DMS153 (cell line): ENCODE measurements around the gene MAN1A1.

Experiments used
- DNase-seq: peaks from one replicate; lab custom pipeline; 2025; lab: John Stamatoyannopoulos, UW

Gene MAN1A1

DNA sequence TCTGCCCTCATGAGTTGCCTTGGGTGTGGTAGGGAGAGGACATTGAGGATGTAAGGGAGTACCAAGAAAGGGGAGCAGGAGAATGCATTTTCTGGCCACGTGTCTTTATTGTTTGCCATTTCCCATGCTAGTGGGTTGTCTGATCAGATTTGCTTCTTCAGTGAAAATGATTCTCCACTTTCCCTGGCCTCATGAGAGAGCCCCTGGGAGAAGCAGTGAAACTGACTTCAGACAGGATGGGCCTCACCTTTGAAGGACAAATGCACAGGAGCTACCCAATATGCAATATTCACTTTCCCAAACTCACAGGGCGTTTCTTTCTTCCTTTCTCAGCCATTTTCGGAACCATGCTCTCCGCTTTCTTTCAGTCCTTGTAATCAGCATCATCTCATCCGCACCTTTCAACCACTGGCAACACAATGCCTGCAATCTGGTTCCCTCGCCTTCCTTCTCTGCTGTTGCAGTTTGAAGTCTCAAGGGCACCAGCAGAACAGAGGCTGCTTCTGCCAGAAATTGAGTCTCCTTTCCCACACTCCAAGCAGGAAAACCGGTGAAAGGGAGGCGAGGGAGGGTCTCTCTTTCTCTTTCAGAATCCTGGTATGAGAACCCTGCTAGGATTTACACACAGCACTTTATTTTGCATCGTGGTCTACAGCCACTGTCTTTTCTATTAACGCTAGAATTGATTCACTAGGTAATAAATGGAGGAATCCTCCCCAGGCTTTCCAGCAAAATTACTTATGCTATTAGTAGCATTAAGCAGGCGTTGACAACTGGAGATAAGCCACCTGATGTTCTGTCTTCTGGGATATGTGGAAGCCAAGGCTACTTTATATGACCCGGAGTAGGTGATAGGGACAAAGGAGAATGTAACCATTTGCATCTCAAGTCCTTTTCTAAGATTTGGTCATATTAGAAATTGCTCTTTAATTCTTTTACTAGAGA lies 209.1 kb downstream of the MAN1A1 start:
- DNase-seq = no peak

DNA sequence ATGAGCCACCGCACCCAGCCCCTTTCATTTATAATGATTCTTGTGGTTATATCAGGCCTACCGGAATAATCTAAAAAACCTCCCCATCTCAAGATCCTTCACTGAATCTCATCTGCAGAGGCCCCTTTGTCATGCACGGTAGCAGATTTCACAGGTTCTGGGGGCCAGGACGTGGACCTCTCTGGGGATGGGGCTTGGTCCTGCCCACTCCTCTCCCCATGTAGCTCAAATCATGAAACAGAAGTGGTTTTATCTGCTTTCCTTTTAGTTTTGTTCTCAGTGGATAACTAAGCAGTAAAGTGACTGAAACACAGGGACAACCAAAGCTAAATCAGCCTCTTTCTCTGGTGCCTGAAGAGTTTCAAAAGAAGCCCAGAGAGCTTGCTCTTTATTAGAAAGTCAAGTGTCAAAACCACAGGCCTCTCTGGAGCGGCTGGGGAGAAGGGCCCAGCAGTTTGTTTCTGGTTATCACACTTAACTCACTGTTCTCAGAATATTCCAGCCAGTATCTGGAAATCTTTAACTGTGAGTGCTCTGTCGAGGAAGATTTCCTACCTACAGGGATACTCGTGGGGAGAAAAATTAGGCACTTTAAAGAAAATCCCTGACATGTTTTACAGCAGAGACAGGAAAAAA lies 210.5 kb downstream of the MAN1A1 start:
- no peak for DNase-seq

DNA sequence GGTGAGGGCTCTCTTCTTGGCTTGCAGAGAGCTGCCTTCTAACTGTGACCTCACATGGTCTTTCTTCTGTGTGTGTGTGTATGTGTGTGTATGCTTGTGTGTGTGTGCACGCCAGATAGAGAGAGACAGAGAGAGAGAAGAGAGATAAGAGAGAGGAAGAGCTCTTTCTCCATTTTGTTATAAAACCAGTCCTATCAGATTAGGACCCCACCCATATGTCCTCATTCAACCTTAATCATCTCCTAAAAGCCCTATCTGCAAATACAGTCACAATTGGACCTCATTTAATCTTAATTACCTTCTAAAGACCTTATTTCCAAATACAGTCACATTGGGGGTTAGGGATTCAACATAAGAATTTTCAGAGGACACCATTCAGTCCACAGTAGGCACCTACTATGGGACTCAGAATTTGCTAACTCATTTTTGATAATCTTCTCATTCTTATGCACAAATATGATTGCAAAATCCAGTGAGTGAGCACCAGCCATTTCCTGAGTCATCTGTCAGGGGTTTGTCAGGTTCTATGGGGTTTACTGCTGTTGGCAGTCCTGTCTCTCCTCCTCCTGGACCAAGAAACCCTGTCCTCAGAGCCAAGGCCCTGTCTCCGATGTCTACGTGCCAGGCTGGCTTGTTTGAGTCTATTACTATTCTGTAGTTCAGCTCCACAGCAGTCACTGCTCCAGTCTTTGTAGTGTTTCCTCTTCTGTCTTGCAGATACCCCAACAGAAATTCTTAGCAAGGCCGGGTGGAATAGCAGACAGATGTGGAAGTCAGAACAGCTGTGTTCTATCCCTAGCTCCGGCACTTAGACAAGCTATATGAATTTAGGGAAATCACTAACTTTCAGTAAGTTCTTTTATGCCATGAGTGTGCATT lies 212.1 kb downstream of the MAN1A1 start:
- DNase-seq = no peak

DNA sequence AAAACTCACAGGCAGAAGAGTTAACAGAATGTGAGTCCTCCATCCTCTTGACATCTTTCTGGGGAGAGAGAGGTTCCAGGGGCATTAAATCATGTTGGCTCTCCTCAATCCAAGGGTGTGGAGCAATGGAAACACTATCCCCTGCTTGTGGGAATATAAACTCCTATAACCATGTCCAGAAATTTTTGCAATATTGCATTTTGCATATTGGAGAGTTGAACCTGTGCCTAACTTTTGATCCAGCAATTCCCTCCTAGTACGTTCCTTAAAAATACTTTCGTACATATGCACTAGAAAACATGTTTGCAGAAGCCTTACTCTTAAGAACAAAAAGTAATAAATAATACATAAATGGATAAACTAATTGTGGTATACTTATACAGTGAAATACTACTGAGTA lies 214.8 kb downstream of the MAN1A1 start:
- no peak for DNase-seq

DNA sequence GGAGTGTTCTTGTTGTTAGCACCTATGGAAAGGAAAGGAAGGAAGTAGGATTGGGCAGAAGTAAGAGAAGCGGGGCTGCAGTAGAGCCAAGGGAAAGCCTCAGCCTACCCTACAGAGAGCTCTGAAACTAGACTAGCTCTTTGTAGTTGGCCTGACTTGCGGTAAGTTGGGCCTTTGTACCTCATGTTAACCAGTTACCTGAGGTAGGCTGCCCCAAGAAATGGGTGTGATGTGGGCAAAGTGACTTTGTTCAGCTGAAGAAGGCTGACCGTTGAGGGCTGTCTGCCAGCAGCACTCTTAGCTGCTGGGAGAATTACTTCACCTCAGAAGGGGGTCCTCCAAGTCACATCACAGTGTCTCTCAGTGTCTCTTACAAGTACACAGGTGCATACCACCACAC lies 216.2 kb downstream of the MAN1A1 start:
- DNase-seq = no peak

DNA sequence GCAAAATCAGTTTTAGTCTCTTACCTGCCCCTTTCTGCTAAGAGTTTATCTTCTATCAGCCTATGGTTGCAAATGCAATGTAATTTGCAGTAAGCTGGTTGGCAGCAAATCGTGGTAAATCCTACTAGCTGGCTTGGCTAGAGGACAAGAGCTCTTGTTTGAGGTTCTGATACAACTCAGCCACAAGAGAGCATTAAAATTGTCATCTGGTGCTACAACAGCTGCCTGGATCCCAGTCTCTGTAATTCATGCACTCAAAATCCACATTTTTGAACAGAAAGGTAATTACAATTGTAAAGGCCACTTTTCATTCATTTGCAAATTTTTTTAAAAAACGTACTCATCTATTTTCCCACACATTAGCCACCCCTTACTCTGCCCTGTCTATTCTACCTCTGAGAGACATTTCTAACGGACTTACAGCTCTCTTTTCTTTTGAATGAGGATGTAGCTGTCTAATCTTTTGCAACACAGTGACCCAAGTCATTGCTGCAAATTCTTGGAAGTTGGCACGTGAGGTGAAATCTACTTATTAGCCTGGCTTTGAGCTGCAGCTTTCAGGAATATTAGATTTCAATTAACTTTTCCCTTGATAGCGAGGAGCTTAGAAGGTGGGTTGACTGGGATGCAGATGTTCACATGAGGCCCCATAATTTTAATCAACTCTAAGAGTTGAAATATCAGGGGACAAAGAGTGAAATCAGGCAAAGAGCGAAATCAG lies 217.1 kb downstream of the MAN1A1 start:
- DNase-seq = no peak

DNA sequence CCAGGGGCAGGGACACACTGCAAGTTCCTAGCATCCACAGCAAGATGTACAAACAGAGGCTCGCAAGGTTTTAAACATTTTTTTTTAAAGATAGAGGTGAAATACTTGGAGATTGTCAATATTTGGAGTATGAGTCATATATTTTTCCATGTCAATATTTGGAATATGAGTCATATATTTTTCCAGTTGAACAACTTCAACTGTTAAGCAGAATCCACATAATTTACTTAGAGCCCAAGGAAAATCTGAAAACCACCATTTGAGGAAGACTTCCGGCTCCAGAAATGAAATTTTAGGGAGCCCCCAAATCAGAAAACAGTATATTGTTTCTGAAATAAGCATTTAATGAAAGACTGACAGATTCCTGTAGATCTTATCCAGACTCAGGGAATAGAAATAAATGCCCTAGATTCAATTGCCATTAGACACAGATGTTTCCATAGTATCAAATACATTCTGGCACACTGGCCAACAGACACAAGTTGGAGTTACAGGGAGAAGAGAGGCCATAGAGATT lies 219.5 kb downstream of the MAN1A1 start:
- no peak for DNase-seq

DNA sequence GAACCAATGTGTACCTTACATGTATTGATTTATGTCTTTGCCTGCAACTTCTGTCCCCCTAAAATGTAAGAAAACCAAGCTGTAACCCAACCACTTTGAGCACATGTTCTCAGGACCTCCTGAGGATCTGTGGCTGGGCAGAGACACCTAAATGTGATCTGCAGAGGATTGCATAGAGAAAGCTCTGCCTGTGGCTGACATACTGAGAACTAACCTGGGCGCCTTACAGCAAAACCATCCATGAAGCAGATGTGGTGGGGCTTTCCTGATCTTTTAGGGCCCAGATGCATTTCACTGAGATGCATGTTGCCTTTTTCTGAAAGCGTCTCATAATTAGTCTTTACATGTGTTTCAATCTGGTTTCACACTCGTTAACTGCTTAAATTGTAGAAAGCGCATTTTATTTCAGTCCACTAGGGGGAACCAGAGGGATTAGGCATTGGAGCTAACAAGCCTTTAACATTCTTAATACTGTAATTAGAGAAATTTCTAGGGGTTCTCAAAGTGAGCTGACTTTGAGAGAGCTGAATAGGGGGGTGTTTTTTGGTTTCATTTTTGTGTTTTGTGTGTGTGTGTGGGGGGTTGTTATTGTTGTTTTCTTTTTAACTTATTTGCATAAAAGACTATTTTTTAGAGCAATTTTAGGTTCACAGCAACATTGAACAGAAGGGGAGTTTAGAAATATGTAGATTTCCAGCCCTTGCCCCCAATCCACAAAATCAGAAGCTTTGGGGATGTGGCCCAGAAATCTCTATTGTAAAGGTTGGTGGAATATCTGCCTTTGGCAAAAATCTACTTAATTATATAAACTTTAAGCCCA lies 220.2 kb downstream of the MAN1A1 start:
- DNase-seq = peak; percentile 34

DNA sequence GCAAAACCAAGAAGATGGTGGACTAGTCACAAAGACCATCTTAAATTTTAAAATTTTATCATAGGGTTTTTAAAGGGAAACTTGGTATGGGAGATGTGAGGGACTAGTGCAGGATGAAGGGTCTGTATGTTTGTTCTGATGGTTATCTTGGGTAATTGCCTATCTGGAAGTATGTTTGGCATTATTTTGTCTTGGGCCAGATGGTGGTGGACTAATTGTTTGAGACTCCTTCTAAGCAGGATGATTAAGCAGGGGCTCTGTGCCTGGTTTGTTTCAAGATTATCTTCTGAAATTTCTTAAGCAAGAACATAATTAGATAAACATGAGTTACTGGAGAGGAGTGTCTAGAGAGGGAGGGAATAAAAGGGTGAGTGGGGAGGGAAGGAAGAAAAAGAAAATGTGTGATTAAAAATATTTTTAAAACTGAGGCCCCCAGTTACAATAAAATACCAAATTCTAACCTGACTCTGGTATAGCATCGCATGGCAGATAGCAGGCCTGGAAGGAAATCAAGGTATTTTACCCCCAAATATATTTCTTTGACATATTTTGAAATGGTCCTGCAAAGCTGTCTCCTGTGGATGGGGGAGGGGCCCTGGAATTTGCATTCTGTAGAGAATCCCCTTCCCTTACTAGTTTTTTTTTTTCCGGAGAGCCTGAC lies 221.2 kb downstream of the MAN1A1 start:
- DNase-seq = no peak

DNA sequence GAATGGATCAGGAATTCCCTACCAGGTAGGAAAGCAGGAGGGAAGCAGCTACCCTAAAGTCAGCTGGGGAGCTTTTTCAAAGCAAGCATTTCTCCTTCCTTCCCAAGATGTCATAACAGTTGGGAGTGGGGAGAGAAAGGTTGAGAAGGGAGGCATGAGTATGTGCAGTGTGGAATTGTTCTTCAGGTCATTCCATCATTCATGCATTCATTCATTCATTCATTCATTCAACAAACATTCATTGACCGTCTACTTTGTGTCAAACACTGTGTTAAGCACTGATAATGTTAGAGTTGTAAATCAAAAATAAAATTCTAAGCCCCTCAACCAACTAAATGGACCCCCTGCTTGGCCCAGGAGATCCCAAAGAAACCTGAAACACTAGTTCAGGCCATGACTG lies 221.9 kb downstream of the MAN1A1 start:
- DNase-seq = no peak
